Smooth muscle cell (in vitro differentiated cells): Measurements from ENCODE around the gene KRT6C. TPM values are rescaled to one million over a fixed set of nuclear protein-coding genes. Genes with fewer than 3 reads are reported as not detected.

ENCODE experiments used
- DNase-seq: peaks from one replicate; lab custom pipeline; 2025; ENCODE audit not compliant: unreplicated experiment; lab: John Stamatoyannopoulos, UW
- H2AFZ ChIP-seq: fragments of 200-600 bp; sonication (generic); 2 replicates; pipeline ENCODE4 v1.6.0; 2016; ENCODE audit warnings: antibody characterized with exemption, low read depth, mild to moderate bottlenecking
- H3F3A ChIP-seq: fragments of 200-600 bp; sonication (generic); 2 replicates; pipeline ENCODE4 v1.6.0; 2017; ENCODE audit warnings: antibody characterized with exemption, low read depth
- H3K27ac ChIP-seq: fragments of 200-600 bp; sonication (generic); 2 replicates; pipeline ENCODE4 v1.5.1; 2016; ENCODE audit warnings: low read depth, mild to moderate bottlenecking
- H3K27me3 ChIP-seq: fragments of 200-600 bp; sonication (generic); 2 replicates; pipeline ENCODE4 v1.6.1; 2016; ENCODE audit warnings: low read depth, mild to moderate bottlenecking
- H3K36me3 ChIP-seq: fragments of 200-600 bp; sonication (generic); 2 replicates; pipeline ENCODE4 v1.5.1; 2016; ENCODE audit warnings: low read depth
- H3K4me1 ChIP-seq: fragments of 200-600 bp; sonication (generic); 2 replicates; pipeline ENCODE4 v1.5.1; 2016; ENCODE audit warnings: low read depth
- H3K4me2 ChIP-seq: fragments of 200-600 bp; sonication (generic); 2 replicates; pipeline ENCODE4 v1.6.0; 2016; ENCODE audit warnings: mild to moderate bottlenecking
- H3K4me3 ChIP-seq: fragments of 200-600 bp; sonication (generic); 2 replicates; pipeline ENCODE4 v1.5.1; 2016; ENCODE audit warnings: mild to moderate bottlenecking
- H3K79me2 ChIP-seq: fragments of 200-600 bp; sonication (generic); 2 replicates; pipeline ENCODE4 v1.6.0; 2016; ENCODE audit warnings: low read depth, mild to moderate bottlenecking
- H3K9ac ChIP-seq: fragments of 200-600 bp; sonication (generic); 2 replicates; pipeline ENCODE4 v1.6.0; 2016; ENCODE audit warnings: low read depth
- H3K9me3 ChIP-seq: fragments of 200-600 bp; sonication (generic); replicated peaks from 2 replicates; pipeline ENCODE4 v1.5.1; 2016; ENCODE audit warnings: low read depth
- H4K20me1 ChIP-seq: fragments of 200-600 bp; sonication (generic); 2 replicates; pipeline ENCODE4 v1.6.0; 2016; ENCODE audit warnings: low read depth
- WGBS: methylation state at CpG from one replicate; pipeline ENCODE4 v1.1.7; 2016; ENCODE audit warnings: low lambda C conversion rate; 5-methylcytosine and 5-hydroxymethylcytosine counted together
- polyA plus RNA-seq: library from polyadenylated mRNA; unstranded; fragments of >200 nt; fragmentation: Nextera tagmentation; extraction: Ambion mirVana; gene quantifications from 2 replicates; pipeline ENCODE4 v1.2.1, GENCODE V29; 2016
- total RNA-seq: library from RNA; depleted of rRNA; stranded (reverse); fragments of >200 nt; gene quantifications from 2 replicates; pipeline ENCODE4 v1.2.3, GENCODE V29; 2014
- TF ChIP-seq, protein P1 (sequence below): fragments of 200-600 bp; sonication (generic); IDR thresholded peaks from 2 replicates; pipeline ENCODE4 v1.5.1; 2017; ENCODE audit warnings: borderline replicate concordance, mild to moderate bottlenecking, antibody characterized with exemption; ENCODE audit not compliant: insufficient read depth, poor library complexity, severe bottlenecking

The KRT6C gene
- total and polyA plus RNA-seq, 2 experiments from 2014 or later, result 22.0 to 32.6 TPM

DNA sequence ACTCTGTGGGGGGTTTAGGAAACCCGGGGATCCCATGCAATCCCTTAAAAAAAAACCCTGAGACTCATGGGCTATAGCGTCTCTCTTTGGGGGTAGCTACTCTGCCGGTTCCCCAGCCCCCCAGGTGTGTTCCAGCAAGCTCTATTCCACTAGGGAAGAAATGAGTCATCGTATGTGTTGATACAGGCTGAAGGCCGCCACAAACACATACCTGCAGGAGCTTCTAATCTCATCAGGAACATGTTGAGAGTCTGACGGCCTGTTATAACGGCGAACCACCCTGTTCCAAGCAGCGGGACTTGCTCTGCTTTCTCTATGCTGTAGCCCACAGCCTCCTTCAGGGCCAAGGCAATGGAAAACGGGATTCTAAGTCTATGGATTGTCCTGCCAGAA, 47.6 kb upstream of the KRT6C start:
- Histone ChIP-seq H3F3A (no peaks in the 10 kb centered on the region), H3K79me2 (no peaks in the 10 kb centered on the region), H3K9ac (no peak overlapping the region), H3K4me2 (peak overlapping the region; percentile 40), H2AFZ (no peak overlapping the region), H3K36me3 (no peaks in the 10 kb centered on the region), H3K4me1 (peaks cover 5% of the 10 kb centered on the region), H4K20me1 (no peaks in the 10 kb centered on the region), H3K4me3 (no peak overlapping the region), H3K27ac (peak overlapping the region; percentile 74), H3K27me3 (no peaks in the 10 kb centered on the region), H3K9me3 (no peaks in the 10 kb centered on the region)
- DNase-seq, result no peak
- WGBS, result 60% methylated on average over 10 of the region's 10 CpGs
- TF ChIP-seq, protein P1, sequence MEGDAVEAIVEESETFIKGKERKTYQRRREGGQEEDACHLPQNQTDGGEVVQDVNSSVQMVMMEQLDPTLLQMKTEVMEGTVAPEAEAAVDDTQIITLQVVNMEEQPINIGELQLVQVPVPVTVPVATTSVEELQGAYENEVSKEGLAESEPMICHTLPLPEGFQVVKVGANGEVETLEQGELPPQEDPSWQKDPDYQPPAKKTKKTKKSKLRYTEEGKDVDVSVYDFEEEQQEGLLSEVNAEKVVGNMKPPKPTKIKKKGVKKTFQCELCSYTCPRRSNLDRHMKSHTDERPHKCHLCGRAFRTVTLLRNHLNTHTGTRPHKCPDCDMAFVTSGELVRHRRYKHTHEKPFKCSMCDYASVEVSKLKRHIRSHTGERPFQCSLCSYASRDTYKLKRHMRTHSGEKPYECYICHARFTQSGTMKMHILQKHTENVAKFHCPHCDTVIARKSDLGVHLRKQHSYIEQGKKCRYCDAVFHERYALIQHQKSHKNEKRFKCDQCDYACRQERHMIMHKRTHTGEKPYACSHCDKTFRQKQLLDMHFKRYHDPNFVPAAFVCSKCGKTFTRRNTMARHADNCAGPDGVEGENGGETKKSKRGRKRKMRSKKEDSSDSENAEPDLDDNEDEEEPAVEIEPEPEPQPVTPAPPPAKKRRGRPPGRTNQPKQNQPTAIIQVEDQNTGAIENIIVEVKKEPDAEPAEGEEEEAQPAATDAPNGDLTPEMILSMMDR, result no peak

DNA sequence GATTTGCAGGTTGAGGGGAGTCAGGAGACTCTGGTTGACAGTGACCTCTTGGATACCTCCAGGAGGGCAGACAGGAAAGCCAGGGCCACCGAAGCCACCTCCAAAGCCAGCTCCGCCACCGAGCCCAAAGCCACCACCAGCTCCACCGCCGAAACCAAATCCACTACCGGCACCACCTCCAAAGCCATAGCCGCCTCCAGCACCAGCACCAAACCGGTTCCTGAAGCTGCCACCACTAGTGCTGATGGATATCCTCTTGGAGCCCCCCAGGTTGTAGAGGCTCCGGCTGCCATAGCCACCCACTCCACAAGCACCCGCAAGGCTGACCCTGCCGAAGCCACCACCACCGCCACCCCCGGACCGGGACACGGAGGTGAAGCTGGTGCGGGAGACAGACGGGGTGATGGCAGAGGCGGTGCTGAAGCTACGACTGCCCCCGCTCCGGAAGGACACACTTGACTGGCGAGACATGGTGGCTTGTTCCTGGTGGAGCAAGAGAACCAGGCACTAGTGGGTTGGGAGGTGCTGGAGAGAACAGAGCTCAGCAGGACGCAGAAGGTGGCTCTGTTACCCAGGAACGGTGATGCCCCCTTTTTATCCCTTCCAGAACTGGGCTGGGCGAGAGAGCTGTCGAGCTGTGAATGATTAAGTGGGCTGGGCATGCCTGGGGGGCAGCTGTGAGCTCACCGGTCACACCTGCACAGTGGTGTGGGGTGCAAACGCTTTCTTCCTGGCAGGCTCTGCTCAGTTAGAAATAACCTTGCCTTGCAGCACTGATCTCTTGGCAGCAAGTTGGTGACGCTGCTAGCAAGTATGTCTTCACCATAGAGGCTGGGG, 46.4 kb upstream of the KRT6C start, which contains the start of gene KRT5:
Gene KRT5 (minus strand): TSS at position 569 of the 837 bp plus-strand sequence. CDS start 98 bp downstream, at position 471.
- Histone ChIP-seq H3K9me3 (no peaks in the 10 kb centered on the region), H3K9ac (no peak within 1 kb of the TSS), H3K4me2 (peak within 1 kb of the TSS; percentile 40), H3F3A (no peaks in the 10 kb centered on the region), H3K4me3 (no peak within 1 kb of the TSS), H3K27ac (peak within 1 kb of the TSS; percentile 74), H3K4me1 (peaks cover 5% of the 10 kb centered on the region), H3K27me3 (no peaks in the 10 kb centered on the region), H3K36me3 (no peaks in the 10 kb centered on the region), H4K20me1 (no peaks in the 10 kb centered on the region), H2AFZ (no peak within 1 kb of the TSS), H3K79me2 (no peaks in the 10 kb centered on the region)
- TF ChIP-seq, protein P1, result no peak
- WGBS, result 89% methylated on average over 29 of the region's 29 CpGs
- DNase-seq, result no peak

DNA sequence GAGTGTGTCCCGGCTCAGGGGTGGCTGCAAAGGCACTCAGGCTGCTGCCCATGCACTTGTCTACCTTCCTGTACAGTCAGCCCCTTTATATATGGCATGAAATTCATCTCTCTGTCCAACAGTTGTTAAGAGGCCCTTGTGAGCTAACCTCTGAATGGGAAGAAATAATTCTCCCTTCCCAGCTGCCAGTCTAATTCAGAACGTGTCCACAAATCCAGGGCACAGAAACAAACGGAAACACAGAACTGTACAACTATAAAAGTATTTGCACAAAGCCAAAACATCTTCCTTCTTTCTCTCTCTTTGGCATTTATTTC, 45.7 kb upstream of the KRT6C start:
- H3K9me3 ChIP-seq, result no peaks in the 10 kb centered on the region
- WGBS, result 88% methylated on average over 3 of the region's 3 CpGs
- H3K4me2 ChIP-seq, result no peak overlapping the region
- H3K9ac ChIP-seq, result no peak overlapping the region
- no peaks in the 10 kb centered on the region for H3K27me3 ChIP-seq
- no peak overlapping the region for H2AFZ ChIP-seq
- no peak for DNase-seq
- no peaks in the 10 kb centered on the region for H3K79me2 ChIP-seq
- peaks cover 5% of the 10 kb centered on the region for H3K4me1 ChIP-seq
- TF ChIP-seq, protein P1, result no peak
- no peak overlapping the region for H3K4me3 ChIP-seq
- no peaks in the 10 kb centered on the region for H4K20me1 ChIP-seq
- no peaks in the 10 kb centered on the region for H3F3A ChIP-seq
- H3K27ac ChIP-seq, result no peak overlapping the region
- no peaks in the 10 kb centered on the region for H3K36me3 ChIP-seq
